Measurements from ENCODE around the gene RALGAPB. TPM values are rescaled to one million over a fixed set of nuclear protein-coding genes. Genes with fewer than 3 reads are reported as not detected.

RALGAPB gene
- total and polyA plus RNA-seq, 2 experiments from 2014 or later, result 10.2 to 40.4 TPM

GRCh38 chr20:38479596-38479995 lies 7.0 kb downstream of the RALGAPB start:
- no peak for DNase-seq (ENCODE audit: low spot score)
- Histone ChIP-seq H3K9me2 (ENCODE audit: insufficient read depth) (no peaks in the 10 kb centered on the region), H3K27me3 (ENCODE audit: insufficient read depth) (no peaks in the 10 kb centered on the region), H3F3A (replicated peaks; ENCODE audit: low read depth) (no peaks in the 10 kb centered on the region), H4K20me1 (replicated peaks; ENCODE audit: insufficient read depth) (peaks cover 24% of the 10 kb centered on the region), H3K27ac (ENCODE audit: low read depth) (no peak overlapping the region), H3K4me3 (no peak overlapping the region), H3K4me1 (ENCODE audit: insufficient read depth) (no peaks in the 10 kb centered on the region), H2AFZ (no peak overlapping the region), H3K79me2 (replicated peaks; ENCODE audit: insufficient read depth) (peaks cover 98% of the 10 kb centered on the region), H3K4me2 (no peak overlapping the region), H3K36me3 (ENCODE audit: insufficient read depth) (no peaks in the 10 kb centered on the region)
- H3K27ac Mint-ChIP-seq, result no peak overlapping the region
- no peak for ATAC-seq
- TF ChIP-seq ZNF462 (CRISPR knock-in tag; IDR thresholded peaks at IDR 0.05), result no peak
- no peak for TF ChIP-seq CREB1 (CRISPR knock-in tag; IDR thresholded peaks at IDR 0.05; ENCODE audit: low read depth)
- no peak for TF ChIP-seq JUNB (IDR thresholded peaks at IDR 0.05; ENCODE audit: unreplicated experiment)
- no peak for TF ChIP-seq NANOG (IDR thresholded peaks at IDR 0.05; ENCODE audit: borderline replicate concordance)
- no peak for TF ChIP-seq EZH2phosphoT487 (IDR thresholded peaks at IDR 0.05; ENCODE audit: unreplicated experiment)
- no peak for TF ChIP-seq EZH2 (IDR thresholded peaks at IDR 0.05; ENCODE audit: low read depth, unreplicated experiment)
- TF ChIP-seq ETS1 (IDR thresholded peaks at IDR 0.05), result no peak
- no peaks in the 10 kb centered on the region for H3K9me3 Mint-ChIP-seq
- peaks cover under 1% of the 10 kb centered on the region; the same call in 1 of the 3 replicates for H3K4me1 Mint-ChIP-seq
- H3K36me3 Mint-ChIP-seq (ENCODE audit: low read depth), result peaks cover 3% of the 10 kb centered on the region; the same call in 2 of the 3 replicates
- no peak overlapping the region for H3K4me3 Mint-ChIP-seq
- peaks cover 2% of the 10 kb centered on the region for H3K27me3 Mint-ChIP-seq (ENCODE audit: insufficient read depth, low read depth, poor library complexity)

Measured in GM23338 (cell line).